ENCODE measurements around the gene ELMO1.

GRCh38 chr7:37273891-37274290 is 174.8 kb downstream of the ELMO1 start:
- no peak for TF ChIP-seq ZC3H11A (IDR thresholded peaks at IDR 0.05)
- no peak for TF ChIP-seq MAZ (IDR thresholded peaks at IDR 0.05; ENCODE audit: borderline replicate concordance, low read depth, low read length)
- TF ChIP-seq CTCF (IDR thresholded peaks at IDR 0.05) = no peak
- TF ChIP-seq MAX (IDR thresholded peaks at IDR 0.05) = no peak
- no peak for TF ChIP-seq PHF8 (IDR thresholded peaks at IDR 0.05; ENCODE audit: borderline replicate concordance, low read depth)
- TF ChIP-seq PBX3 (IDR thresholded peaks at IDR 0.05) = no peak
- TF ChIP-seq REST (IDR thresholded peaks at IDR 0.05) = no peak

Measured in A549 (cell line).